HEK293T (cell line): ENCODE data around the gene AOC1.

Experiments used
- BHLHE40 ChIP-seq: fragments of 450-650 bp; IDR thresholded peaks from 2 replicates; pipeline ENCODE4 v1.6.1; 2016; ENCODE audit warnings: mild to moderate bottlenecking, moderate library complexity, borderline replicate concordance
- LEF1 ChIP-seq: fragments of 450-650 bp; IDR thresholded peaks from 2 replicates; pipeline ENCODE4 v1.6.1; 2017; ENCODE audit warnings: mild to moderate bottlenecking, borderline replicate concordance
- SUZ12 ChIP-seq: fragments of 450-650 bp; IDR thresholded peaks from 2 replicates; pipeline ENCODE4 v1.6.1; 2016; ENCODE audit warnings: mild to moderate bottlenecking
- TARDBP ChIP-seq: fragments of 450-650 bp; IDR thresholded peaks from 2 replicates; pipeline ENCODE4 v1.6.1; 2016

GRCh38 chr7:150890853-150891584, 38.7 kb downstream of the AOC1 start:
- TF ChIP-seq BHLHE40 = no peak
- TF ChIP-seq SUZ12 = no peak
- no peak for TF ChIP-seq TARDBP
- TF ChIP-seq LEF1 = no peak
